Esophagus muscularis mucosa (tissue), 4 donors: Measurements from ENCODE around the gene GAMT. TPM values are rescaled to one million over a fixed set of nuclear protein-coding genes. Genes with fewer than 3 reads are reported as not detected.

Experiments used
- DNase-seq: peaks from one replicate; pipeline ENCODE4 v3.0.0-alpha.2; 2017; ENCODE audit errors: extremely low spot score
- H3K27ac ChIP-seq, 4 donors: fragments of 200-600 bp; sonication (generic); replicated peaks in 1 of 4; 1 replicate in 3 of 4; 2 replicates in 1 of 4; pipeline ENCODE4 v1.5.1; 2016 to 2019; ENCODE audit warnings: mild to moderate bottlenecking in 1 of 4
- H3K27me3 ChIP-seq, 4 donors: fragments of 200-600 bp; sonication (generic); one replicate each; pipeline versions ENCODE4 v1.5.1 to v1.6.0; 2016 to 2019
- H3K36me3 ChIP-seq, 4 donors: fragments of 200-600 bp; sonication (generic); one replicate each; pipeline ENCODE4 v1.5.1; 2016 to 2019
- H3K4me1 ChIP-seq, 4 donors: fragments of 200-600 bp; sonication (generic); one replicate each; pipeline ENCODE4 v1.5.1; 2016 to 2019
- H3K4me3 ChIP-seq, 4 donors: fragments of 200-600 bp; sonication (generic); 1 replicate in 2 of 4; 2 replicates in 2 of 4; pipeline ENCODE4 v1.5.1; 2016 to 2019; ENCODE audit warnings: mild to moderate bottlenecking in 4 of 4, moderate library complexity in 1 of 4
- H3K9me3 ChIP-seq, 4 donors: fragments of 200-600 bp; sonication (generic); 1 replicate in 3 of 4; 2 replicates in 1 of 4; pipeline ENCODE4 v1.5.1; 2016 to 2019
- EP300 ChIP-seq: sonication (generic); formaldehyde crosslinking; IDR thresholded peaks from one replicate; pipeline ENCODE4 v1.6.1; 2017; ENCODE audit warnings: antibody characterized with exemption
- POLR2A ChIP-seq: fragments of 450-650 bp; IDR thresholded peaks from one replicate; pipeline ENCODE4 v1.6.1; 2017; ENCODE audit warnings: antibody characterized with exemption, moderate library complexity, mild to moderate bottlenecking, low read depth
- POLR2AphosphoS5 ChIP-seq, 2 donors: sonication (generic); formaldehyde crosslinking; IDR thresholded peaks; one replicate each; pipeline ENCODE4 v1.6.1; 2017; ENCODE audit warnings: antibody characterized with exemption in 2 of 2
- WGBS: methylation state at CpG from one replicate; pipeline ENCODE4 v1.1.5; 2018; 5-methylcytosine and 5-hydroxymethylcytosine counted together
- intact Hi-C: fragments of 100-400 bp; cut with DNase I; formaldehyde crosslinking; loops from one replicate; pipeline ENCODE4 v1.15.1; 2023
- total RNA-seq, 4 donors: library from RNA; depleted of rRNA; stranded (reverse); fragments of >200 nt; gene quantifications; one replicate each; pipeline versions ENCODE4 v1.1.0 to v1.2.1, GENCODE V29; 2016
- TF ChIP-seq, protein P1 (sequence below), 3 experiments: fragments of 200-600 bp in 2 of 3; fragments of 450-650 bp in 1 of 3; sonication (generic) in 2 of 3; IDR thresholded peaks; one replicate each; pipeline ENCODE4 v1.5.1; 2017 to 2019; ENCODE audit warnings: antibody characterized with exemption in 3 of 3, mild to moderate bottlenecking in 2 of 3, moderate library complexity in 1 of 3

GAMT gene
- total RNA-seq, 4 donors from 2014 or later = 5.8 to 13.4 (median 11.9) TPM

DNA sequence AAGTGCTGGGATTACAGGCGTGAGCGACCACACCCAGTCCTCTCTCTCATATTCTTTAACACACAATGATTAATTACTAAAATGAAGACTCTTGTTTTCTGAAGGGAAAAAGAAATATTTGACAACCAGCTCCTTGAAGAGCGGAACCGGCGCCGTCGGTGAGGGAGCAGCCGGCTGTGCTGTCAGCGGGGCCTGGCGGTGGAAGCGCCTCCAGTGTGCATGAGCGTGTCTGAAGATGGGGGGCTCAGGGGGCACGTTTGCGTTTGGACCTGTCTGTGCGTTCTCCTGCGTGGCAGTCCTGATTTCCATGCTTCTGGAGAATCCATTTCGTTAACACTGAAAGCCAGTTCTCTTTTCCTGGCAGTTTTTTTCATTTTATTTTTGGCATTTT lies 24.9 kb downstream of the GAMT start:
- intact Hi-C loops = no loop called here
- no peak for DNase-seq
- TF ChIP-seq POLR2A (no peak), EP300 (no peak), POLR2AphosphoS5 (IDR thresholded peaks at IDR 0.05) (no peak)
- TF ChIP-seq, protein P1, sequence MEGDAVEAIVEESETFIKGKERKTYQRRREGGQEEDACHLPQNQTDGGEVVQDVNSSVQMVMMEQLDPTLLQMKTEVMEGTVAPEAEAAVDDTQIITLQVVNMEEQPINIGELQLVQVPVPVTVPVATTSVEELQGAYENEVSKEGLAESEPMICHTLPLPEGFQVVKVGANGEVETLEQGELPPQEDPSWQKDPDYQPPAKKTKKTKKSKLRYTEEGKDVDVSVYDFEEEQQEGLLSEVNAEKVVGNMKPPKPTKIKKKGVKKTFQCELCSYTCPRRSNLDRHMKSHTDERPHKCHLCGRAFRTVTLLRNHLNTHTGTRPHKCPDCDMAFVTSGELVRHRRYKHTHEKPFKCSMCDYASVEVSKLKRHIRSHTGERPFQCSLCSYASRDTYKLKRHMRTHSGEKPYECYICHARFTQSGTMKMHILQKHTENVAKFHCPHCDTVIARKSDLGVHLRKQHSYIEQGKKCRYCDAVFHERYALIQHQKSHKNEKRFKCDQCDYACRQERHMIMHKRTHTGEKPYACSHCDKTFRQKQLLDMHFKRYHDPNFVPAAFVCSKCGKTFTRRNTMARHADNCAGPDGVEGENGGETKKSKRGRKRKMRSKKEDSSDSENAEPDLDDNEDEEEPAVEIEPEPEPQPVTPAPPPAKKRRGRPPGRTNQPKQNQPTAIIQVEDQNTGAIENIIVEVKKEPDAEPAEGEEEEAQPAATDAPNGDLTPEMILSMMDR (IDR thresholded peaks at IDR 0.05) = no peak
- Histone ChIP-seq H3K4me1 (peaks cover 14 to 28% (median 21%) of the 10 kb centered on the region in 4 donors), H3K27ac (no peak overlapping the region), H3K9me3 (no peaks in the 10 kb centered on the region), H3K36me3 (peaks cover 11 to 58% (median 51%) of the 10 kb centered on the region in 4 donors), H3K4me3 (no peak overlapping the region), H3K27me3 (no peaks in the 10 kb centered on the region)
- 92% methylated on average over 17 of the region's 17 CpGs for WGBS

DNA sequence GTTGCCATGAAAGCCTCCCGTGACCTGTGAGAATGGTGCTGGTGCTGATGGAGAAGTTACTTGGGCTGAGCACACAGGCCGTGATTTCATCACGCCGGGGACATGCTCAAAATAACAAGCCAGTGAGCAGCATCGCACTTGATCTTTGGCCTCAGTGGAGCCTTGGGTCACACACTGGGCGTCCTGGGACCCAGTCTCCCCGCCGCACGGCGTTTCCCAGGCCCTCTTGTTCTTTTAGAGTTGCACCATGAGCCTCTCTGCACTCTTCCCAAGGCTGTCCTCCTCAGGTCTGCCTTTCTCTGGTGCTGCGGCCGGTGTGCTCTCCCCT lies 27.1 kb downstream of the GAMT start:
- intact Hi-C loops = no loop called here
- peaks cover 13 to 22% (median 18%) of the 10 kb centered on the region in 4 donors for H3K4me1 ChIP-seq
- DNase-seq = no peak
- 84% methylated on average over 12 of the region's 12 CpGs for WGBS
- no peaks in the 10 kb centered on the region for H3K9me3 ChIP-seq
- no peak overlapping the region for H3K4me3 ChIP-seq
- H3K27ac ChIP-seq = peak overlapping the region; percentile 70 to 81 (median 74)
- H3K36me3 ChIP-seq = peaks cover 31 to 80% (median 73%) of the 10 kb centered on the region in 4 donors
- no peaks in the 10 kb centered on the region for H3K27me3 ChIP-seq
- TF ChIP-seq POLR2A = no peak
- TF ChIP-seq EP300 = no peak
- TF ChIP-seq POLR2AphosphoS5 (IDR thresholded peaks at IDR 0.05) = no peak
- TF ChIP-seq, protein P1 (IDR thresholded peaks at IDR 0.05) = no peak

DNA sequence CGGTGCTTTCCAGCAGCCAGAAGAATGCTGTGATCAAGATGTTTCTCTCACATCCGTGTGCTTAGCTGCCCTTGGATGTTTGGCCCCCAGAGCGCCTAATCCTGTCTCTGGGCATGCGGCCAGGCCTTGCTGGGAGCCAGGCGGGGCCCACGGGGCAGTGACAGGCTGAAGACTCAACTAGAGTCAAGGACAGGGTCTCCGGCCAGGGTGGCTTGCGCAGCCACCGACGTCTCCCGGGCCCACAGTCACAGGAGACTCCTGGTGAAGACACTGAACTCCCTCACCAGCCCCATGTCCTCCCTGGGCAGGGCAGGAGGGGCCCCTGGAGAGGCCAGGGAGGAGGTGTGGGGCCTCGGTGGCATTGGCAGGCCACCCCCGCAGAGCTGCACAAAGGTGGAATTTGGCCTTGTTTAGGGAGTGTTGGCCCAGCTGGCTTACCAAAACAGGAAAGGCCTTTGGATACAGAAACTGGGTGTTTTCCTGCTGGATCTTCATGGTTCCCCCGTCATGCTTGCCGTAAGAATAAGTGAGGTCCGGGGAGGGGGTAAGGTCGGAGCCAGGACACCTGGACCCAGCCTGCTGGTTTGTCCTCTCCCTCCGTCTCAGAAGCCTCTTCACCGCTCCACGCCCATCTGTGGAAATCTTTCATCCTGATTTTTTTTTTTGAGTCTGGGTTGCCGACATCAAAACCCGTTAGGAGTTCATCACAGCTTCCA lies 27.6 kb downstream of the GAMT start:
- 66% methylated on average over 16 of the region's 22 CpGs for WGBS
- Histone ChIP-seq H3K9me3 (no peaks in the 10 kb centered on the region), H3K4me3 (no peak overlapping the region), H3K4me1 (peaks cover 13 to 22% (median 18%) of the 10 kb centered on the region in 4 donors), H3K27me3 (no peaks in the 10 kb centered on the region), H3K27ac (peak overlapping the region; percentile 70 to 81 (median 74)), H3K36me3 (peaks cover 33 to 85% (median 77%) of the 10 kb centered on the region in 4 donors)
- TF ChIP-seq EP300 = no peak
- peak; percentile 31 to 45 for TF ChIP-seq POLR2AphosphoS5 (IDR thresholded peaks at IDR 0.05)
- intact Hi-C loops = no loop called here
- no peak for DNase-seq

DNA sequence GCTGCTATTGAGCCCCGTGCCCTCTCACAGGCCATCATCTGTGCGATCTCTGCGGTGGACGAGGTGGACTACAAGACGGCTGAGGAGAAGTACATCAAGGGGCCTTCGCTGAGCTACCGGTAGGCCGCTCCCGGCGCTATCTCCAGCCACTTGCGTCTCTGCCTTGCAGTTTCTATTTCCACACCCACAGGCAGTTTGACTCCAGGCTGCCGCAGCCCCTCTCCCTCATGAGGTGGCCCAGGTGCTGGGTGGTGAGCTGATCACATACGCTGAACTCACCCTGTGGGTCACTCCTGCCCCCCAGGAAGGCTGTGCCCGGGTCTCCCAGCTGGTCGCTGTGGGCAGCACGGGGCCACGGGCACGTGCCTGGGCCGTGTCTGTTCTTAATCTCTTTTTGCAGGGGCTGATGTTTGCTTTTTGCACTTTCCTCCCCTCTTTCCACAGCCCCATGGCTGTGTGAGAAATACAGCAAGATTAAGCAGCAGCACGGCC lies 28.3 kb downstream of the GAMT start:
- Histone ChIP-seq H3K27ac (peak overlapping the region; percentile 70 to 81 (median 74)), H3K9me3 (no peaks in the 10 kb centered on the region), H3K36me3 (peaks cover 34 to 85% (median 82%) of the 10 kb centered on the region in 4 donors), H3K4me1 (peaks cover 13 to 22% (median 18%) of the 10 kb centered on the region in 4 donors), H3K4me3 (no peak overlapping the region), H3K27me3 (no peaks in the 10 kb centered on the region)
- intact Hi-C loops = no loop called here
- no peak for DNase-seq
- 93% methylated on average over 9 of the region's 20 CpGs for WGBS
- no peak for TF ChIP-seq POLR2AphosphoS5 (IDR thresholded peaks at IDR 0.05)
- no peak for TF ChIP-seq POLR2A
- TF ChIP-seq EP300 = no peak
- TF ChIP-seq, protein P1 (IDR thresholded peaks at IDR 0.05) = no peak

DNA sequence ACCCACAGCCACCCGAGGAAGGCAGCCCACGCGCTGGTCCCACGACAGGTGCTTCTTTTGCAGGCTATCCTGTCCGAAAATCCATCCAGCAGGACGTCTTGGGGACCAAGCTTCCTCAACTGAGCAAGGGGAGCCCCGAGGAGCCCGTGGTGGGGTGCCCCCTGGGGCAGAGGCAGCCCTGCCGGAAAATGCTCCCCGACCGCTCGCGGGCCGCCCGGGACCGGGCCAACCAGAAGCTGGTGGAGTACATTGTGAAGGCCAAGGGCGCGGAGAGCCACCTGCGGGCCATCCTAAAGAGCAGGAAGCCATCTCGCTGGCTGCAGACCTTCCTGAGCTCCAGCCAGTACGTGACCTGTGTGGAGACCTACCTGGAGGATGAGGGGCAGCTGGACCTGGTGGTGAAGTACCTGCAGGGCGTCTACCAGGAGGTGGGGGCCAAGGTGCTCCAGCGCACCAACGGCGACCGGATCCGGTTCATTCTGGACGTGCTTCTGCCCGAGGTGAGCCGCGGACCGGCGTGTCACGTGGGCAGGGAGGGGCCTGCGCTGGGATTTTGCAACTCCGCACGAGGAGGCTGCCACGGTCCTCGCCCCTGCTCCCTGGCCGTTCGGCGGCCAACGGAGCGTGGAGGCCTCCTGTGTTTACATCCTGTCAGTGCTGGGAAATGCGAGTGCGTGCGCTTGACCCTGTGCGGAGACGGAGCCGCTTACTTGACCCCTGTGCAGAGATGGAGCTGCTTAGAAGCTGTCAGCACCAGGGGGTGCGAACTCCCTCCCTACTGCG lies 30.6 kb downstream of the GAMT start:
- DNase-seq = no peak
- Histone ChIP-seq H3K4me1 (peaks cover 13 to 22% (median 18%) of the 10 kb centered on the region in 4 donors), H3K36me3 (peaks cover 44 to 90% (median 85%) of the 10 kb centered on the region in 4 donors), H3K27ac (no peak overlapping the region), H3K27me3 (no peaks in the 10 kb centered on the region), H3K9me3 (no peaks in the 10 kb centered on the region), H3K4me3 (no peak overlapping the region)
- intact Hi-C loops = no loop called here
- WGBS = 88% methylated on average over 33 of the region's 52 CpGs
- TF ChIP-seq POLR2AphosphoS5 (IDR thresholded peaks at IDR 0.05) = no peak
- TF ChIP-seq, protein P1 (IDR thresholded peaks at IDR 0.05) = no peak
- TF ChIP-seq POLR2A = no peak
- TF ChIP-seq EP300 = no peak
